Measurements from ENCODE around the gene TEX13A.

Gene TEX13A

DNA sequence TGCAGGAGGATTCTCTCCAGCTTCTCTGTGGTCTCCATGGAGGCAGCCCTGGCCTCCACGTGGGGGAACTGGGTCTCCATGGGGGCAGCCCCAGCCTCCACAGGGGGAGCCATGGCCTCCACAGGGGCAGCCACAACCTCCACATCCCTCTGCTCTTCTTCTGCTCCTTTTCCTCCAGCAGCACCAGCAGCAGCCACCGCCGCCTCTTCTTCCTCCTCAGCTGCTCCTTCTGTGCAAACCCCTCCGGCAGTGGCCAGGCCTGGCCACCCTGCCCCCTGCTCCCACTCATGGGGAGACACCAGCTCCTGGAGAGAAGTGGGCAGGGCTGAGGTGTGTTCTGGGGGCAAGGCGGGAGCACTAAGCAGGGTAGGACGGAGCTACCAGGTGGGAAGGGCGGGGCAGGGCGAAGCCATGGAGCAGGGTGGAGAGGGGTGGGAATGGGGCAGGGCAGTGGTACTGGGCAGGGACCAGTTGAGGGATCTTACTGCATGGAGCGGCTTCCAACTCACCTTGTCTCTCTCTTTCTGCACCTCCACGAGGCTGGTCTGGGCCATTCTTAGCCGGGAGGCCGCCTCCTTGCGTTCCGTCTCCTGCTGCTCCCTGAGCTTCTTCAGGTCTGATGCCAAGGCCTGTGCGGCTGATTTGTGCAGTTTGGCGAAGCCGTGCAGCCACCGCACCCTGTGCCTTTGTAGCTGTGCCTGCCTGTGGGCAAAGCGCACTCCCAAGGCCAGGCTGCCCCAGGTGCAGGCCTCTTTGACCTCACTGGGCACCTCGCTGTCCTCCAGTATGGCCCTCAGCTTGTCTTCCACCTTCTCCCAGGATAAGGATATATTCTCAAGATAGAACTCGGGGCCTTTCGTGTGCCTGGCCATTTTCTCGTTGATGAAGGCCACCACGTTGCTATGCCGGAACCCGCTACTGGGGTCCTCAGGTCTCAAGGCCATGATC is 766 bp downstream of the TEX13A start:
- TF ChIP-seq, protein P1, sequence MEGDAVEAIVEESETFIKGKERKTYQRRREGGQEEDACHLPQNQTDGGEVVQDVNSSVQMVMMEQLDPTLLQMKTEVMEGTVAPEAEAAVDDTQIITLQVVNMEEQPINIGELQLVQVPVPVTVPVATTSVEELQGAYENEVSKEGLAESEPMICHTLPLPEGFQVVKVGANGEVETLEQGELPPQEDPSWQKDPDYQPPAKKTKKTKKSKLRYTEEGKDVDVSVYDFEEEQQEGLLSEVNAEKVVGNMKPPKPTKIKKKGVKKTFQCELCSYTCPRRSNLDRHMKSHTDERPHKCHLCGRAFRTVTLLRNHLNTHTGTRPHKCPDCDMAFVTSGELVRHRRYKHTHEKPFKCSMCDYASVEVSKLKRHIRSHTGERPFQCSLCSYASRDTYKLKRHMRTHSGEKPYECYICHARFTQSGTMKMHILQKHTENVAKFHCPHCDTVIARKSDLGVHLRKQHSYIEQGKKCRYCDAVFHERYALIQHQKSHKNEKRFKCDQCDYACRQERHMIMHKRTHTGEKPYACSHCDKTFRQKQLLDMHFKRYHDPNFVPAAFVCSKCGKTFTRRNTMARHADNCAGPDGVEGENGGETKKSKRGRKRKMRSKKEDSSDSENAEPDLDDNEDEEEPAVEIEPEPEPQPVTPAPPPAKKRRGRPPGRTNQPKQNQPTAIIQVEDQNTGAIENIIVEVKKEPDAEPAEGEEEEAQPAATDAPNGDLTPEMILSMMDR (conservative IDR thresholded peaks at IDR 0.05; ENCODE audit: low read depth, low read length), result no peak
- no peak for DNase-seq (ENCODE audit: low read depth)
- no peak overlapping the region for H3K4me3 ChIP-seq (ENCODE audit: low read length)

DNA sequence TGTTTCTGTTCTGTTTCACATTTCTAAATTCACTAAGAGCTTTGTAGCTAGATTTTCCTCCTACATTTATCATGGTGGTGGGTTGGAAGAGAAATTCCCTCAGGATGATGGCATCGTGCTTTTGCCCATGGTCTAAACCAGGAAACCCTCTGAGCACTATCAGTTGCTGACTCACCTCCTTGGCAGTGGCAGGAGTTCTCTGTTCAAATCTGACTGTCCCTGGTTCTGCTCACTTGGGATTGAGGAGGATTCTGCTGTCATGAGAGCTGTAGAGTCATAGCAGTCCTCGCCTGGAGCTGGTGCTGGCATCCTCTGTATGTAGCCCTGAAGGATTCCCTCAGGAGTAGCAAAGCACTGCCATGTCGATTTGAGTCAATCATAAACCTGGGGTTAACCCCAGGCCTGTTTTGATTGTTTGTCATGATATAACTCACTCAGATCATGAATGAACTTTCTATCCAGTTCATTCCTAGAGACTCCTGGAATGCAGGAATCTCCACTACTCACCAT is 9.4 kb downstream of the TEX13A start:
- DNase-seq (ENCODE audit: low read depth), result no peak
- TF ChIP-seq, protein P1 (conservative IDR thresholded peaks at IDR 0.05; ENCODE audit: low read depth, low read length), result no peak
- H3K4me3 ChIP-seq (ENCODE audit: low read length), result no peak overlapping the region

DNA sequence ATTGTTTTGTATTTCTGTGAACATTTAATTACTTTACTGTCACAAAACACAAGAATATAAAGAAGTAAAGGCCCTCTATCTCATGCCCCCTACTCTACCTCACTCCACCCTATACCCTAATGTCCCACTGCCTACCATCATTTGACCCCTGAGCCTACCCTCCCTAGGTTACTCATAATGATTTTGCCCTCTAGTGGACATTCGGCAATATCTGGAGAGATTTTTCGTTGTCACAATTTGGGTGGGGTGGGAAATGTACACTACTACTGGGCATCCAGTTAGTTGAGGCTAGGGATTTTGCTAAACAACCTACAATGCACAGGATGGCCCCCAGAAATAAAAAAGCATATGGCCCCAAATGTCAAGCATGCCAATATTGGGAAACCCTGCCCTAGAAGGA is 10.2 kb downstream of the TEX13A start:
- no peak overlapping the region for H3K4me3 ChIP-seq (ENCODE audit: low read length)
- TF ChIP-seq, protein P1 (conservative IDR thresholded peaks at IDR 0.05; ENCODE audit: low read depth, low read length), result peak; percentile 17
- DNase-seq (ENCODE audit: low read depth), result no peak

DNA sequence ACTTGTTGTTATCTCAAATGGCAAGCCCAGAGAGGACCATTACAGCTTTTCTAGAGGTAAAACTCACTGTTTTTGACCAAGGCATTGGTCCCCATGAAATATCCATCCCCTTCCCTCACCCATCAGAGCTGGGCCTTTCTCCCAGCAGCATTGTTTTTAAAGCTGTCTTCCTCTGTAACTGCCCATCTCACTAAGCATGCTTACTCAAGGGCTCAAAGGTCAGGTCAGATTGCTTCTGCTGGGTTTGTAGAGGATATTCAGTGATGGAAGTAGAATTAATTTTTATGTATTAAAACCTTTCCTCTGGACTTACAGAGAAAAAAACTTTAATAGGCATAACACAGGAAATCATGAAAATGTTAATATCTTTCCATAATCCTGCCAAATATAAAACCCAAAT is 11.1 kb downstream of the TEX13A start:
- TF ChIP-seq, protein P1 (conservative IDR thresholded peaks at IDR 0.05; ENCODE audit: low read depth, low read length), result no peak
- no peak overlapping the region for H3K4me3 ChIP-seq (ENCODE audit: low read length)

DNA sequence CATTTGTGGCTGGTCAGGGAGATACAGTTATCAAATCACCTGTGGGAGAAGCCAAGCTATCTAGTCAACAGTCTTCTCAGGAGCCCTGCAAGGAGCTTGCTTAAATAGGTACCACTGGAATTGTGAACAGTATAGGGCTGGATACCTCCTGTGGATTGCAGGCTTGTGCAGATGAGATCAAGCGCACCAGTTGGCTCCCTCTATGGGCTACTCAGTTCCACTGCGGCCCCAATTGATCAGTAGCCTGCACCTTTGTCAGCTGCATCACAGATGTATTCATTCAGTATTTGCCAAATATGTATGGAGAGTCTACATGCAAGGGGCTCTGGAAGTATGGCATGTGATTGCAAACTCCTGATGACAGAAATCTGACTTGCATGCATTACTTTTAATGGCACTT is 28.6 kb downstream of the TEX13A start:
- DNase-seq (ENCODE audit: low read depth), result no peak
- TF ChIP-seq, protein P1 (conservative IDR thresholded peaks at IDR 0.05; ENCODE audit: low read depth, low read length), result peak; percentile 71

More for the DNA sequence above, 11.1 kb downstream of the TEX13A start:
- DNase-seq (ENCODE audit: low read depth), result no peak

DNA sequence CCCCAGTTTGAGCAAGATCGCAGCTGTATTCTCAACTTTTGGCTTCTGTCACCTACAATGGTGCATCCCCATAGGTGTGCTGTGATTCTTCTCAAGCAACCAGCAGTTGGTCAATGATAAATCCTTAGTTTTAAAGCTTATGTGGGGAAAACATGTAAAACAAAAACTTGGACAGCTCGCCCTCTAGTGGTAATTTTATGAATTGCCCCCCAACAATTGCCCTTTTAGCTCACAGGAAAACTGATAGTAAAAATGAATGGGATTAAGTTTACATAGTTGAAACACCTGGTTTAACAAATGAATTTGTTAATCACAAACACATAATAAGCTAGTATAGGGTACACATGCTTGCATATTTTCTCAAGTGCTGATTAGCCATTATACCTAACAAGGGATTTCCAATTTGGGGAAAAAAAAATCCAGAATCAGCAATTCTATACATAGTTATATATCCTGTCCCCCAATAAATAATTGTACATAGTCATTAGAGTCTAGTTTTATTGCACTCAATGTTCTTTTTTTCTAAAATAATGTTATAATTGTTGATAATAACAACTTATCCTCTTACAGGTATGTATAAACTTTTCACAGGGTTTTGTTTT is 30.1 kb downstream of the TEX13A start:
- no peak overlapping the region for H3K4me3 ChIP-seq (ENCODE audit: low read length)
- DNase-seq (ENCODE audit: low read depth), result no peak
- TF ChIP-seq, protein P1 (conservative IDR thresholded peaks at IDR 0.05; ENCODE audit: low read depth, low read length), result peak; percentile 78

More for the DNA sequence above, 28.6 kb downstream of the TEX13A start:
- no peak overlapping the region for H3K4me3 ChIP-seq (ENCODE audit: low read length)

Measured in retinal pigment epithelial cell (primary cell).